ENCODE measurements around the gene SHPK. TPM values are rescaled to one million over a fixed set of nuclear protein-coding genes. Genes with fewer than 3 reads are reported as not detected.

SHPK gene
- total and polyA plus RNA-seq, 12 donors = 2.3 to 7.6 (median 4.2) TPM

DNA sequence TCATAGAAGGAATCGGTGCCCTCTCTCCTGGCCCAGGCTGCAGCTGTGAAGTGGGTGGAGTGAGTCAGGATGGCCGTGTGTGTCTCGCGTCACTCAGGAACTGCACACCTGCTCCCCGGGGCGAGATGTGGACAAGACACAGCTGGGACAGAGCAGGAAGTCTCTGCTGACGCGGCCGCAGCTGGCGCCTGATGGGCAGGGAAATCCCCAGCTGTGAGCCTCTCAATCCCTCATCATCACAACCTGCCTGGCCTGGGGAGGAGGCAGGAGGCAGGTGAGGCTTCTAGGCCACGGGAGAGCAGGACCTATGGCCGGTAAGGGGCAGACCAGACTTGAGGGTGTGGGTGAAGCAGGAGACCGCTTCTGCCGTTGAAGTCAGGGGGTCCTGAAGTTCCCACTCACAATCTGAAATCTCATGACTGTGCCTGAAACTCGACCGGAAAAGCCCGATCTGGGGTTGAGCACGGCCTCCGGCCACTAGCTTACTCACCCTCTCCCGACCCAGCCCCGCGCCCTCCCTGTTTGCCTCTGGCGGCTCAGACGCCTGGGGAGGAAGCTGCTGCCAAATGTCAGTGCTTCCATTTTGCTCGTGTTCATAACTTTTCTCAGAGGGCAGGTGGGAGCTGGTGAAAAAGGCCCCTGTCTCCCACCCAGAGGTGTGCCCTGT is 77.3 kb downstream of the SHPK start:
- no peak for TF ChIP-seq CTCF (IDR thresholded peaks at IDR 0.05)
- intact Hi-C loops (cut with DNase I) = no loop called here
- no peak overlapping the region for H3K4me3 ChIP-seq
- no peaks in the 10 kb centered on the region for H3K36me3 ChIP-seq
- DNase-seq (no peak), ATAC-seq (peak in 2 of 8 donors; percentile 30 to 31)
- H3K4me1 ChIP-seq = peaks cover 0 to 10% (median 0%) of the 10 kb centered on the region in 9 donors
- no peak overlapping the region for H3K27ac ChIP-seq
- H3K9me3 ChIP-seq = no peaks in the 10 kb centered on the region
- WGBS, 2 donors = 41 to 52% methylated on average over 25 of the region's 25 CpGs
- peaks cover 0 to 12% (median 0%) of the 10 kb centered on the region in 7 donors for H3K27me3 ChIP-seq

Other genes starting within 250 kb of the SHPK start
- 1 to 10 TPM in 1 of 10 donors, under 1 TPM in 2, not detected in 7; 0.13 to 2.3 (median 0.28) TPM for gene OR3A2, start 249.9 kb downstream of the SHPK start, total RNA-seq
- not detected for gene OR3A2, start 249.9 kb downstream of the SHPK start, polyA plus RNA-seq
- under 1 TPM in 1 of 10 donors, not detected in 9; 0.32 TPM for gene OR1E1, start 237.8 kb downstream of the SHPK start, total RNA-seq
- not detected for gene OR1E1, start 237.8 kb downstream of the SHPK start, polyA plus RNA-seq
- not detected for gene OR3A3, start 224.9 kb downstream of the SHPK start, total RNA-seq
- gene OR3A3, start 224.9 kb downstream of the SHPK start, polyA plus RNA-seq = not detected
- gene OR1E2, start 202.4 kb downstream of the SHPK start, total RNA-seq = under 1 TPM in 1 of 10 donors, not detected in 9; 0.43 TPM
- gene OR1E2, start 202.4 kb downstream of the SHPK start, polyA plus RNA-seq = not detected
- 1 to 10 TPM in 1 of 10 donors, under 1 TPM in 7, not detected in 2; 0.21 to 3.1 (median 0.45) TPM for gene SPATA22, start 164.4 kb downstream of the SHPK start, total RNA-seq
- under 1 TPM; 0.09 to 0.37 TPM for gene SPATA22, start 164.4 kb downstream of the SHPK start, polyA plus RNA-seq
- gene ASPA, start 160.3 kb downstream of the SHPK start, total RNA-seq = 1 to 10 TPM in 9 of 10 donors, under 1 TPM in 1; 0.34 to 2.9 (median 1.5) TPM
- 1 to 10 TPM in 1 of 2 donors, under 1 TPM in 1; 0.26 to 1.8 TPM for gene ASPA, start 160.3 kb downstream of the SHPK start, polyA plus RNA-seq
- 1 to 10 TPM in 5 of 10 donors, under 1 TPM in 5; 0.17 to 1.8 (median 1.1) TPM for gene TRPV3, start 78.4 kb downstream of the SHPK start, total RNA-seq
- gene TRPV3, start 78.4 kb downstream of the SHPK start, polyA plus RNA-seq = 1 to 10 TPM in 1 of 2 donors, under 1 TPM in 1; 0.19 to 2.8 TPM
- gene TRPV1, start 26.8 kb downstream of the SHPK start, total RNA-seq = 1 to 10 TPM; 2.2 to 6.5 (median 3.7) TPM
- 10 to 100 TPM in 1 of 2 donors, 1 to 10 TPM in 1; 2.1 to 12.5 TPM for gene TRPV1, start 26.8 kb downstream of the SHPK start, polyA plus RNA-seq
- 10 to 100 TPM in 1 of 10 donors, 1 to 10 TPM in 9; 5.2 to 11.8 (median 8.0) TPM for gene CTNS, start 510 bp upstream of the SHPK start, total RNA-seq
- gene CTNS, start 510 bp upstream of the SHPK start, polyA plus RNA-seq = 1 to 10 TPM; 7.5 to 7.6 TPM
- 100 to 1,000 TPM; 147 to 206 (median 176) TPM for gene TAX1BP3, start 32.3 kb upstream of the SHPK start, total RNA-seq
- 100 to 1,000 TPM; 134 to 149 TPM for gene TAX1BP3, start 32.3 kb upstream of the SHPK start, polyA plus RNA-seq
- gene EMC6, start 32.6 kb upstream of the SHPK start, total RNA-seq = 10 to 100 TPM; 46.0 to 75.0 (median 52.7) TPM
- gene EMC6, start 32.6 kb upstream of the SHPK start, polyA plus RNA-seq = 100 to 1,000 TPM in 1 of 2 donors, 10 to 100 TPM in 1; 80.5 to 203 TPM
- gene P2RX5, start 59.9 kb upstream of the SHPK start, total RNA-seq = 10 to 100 TPM in 7 of 10 donors, 1 to 10 TPM in 3; 6.0 to 24.5 (median 11.9) TPM
- gene P2RX5, start 59.9 kb upstream of the SHPK start, polyA plus RNA-seq = 10 to 100 TPM; 12.4 to 56.6 TPM
- gene HASPIN, start 87.7 kb upstream of the SHPK start, total RNA-seq = 1 to 10 TPM in 1 of 10 donors, under 1 TPM in 9; 0.12 to 1.5 (median 0.23) TPM
- gene HASPIN, start 87.7 kb upstream of the SHPK start, polyA plus RNA-seq = under 1 TPM in 1 of 2 donors, not detected in 1; 0.29 TPM
- gene ITGAE, start 164.9 kb upstream of the SHPK start, total RNA-seq = 10 to 100 TPM; 14.0 to 20.0 (median 15.6) TPM
- 10 to 100 TPM; 24.3 to 35.4 TPM for gene ITGAE, start 164.9 kb upstream of the SHPK start, polyA plus RNA-seq
- gene NCBP3, start 210.0 kb upstream of the SHPK start, total RNA-seq = 10 to 100 TPM; 14.6 to 30.9 (median 23.1) TPM
- 10 to 100 TPM in 1 of 2 donors, 1 to 10 TPM in 1; 7.3 to 20.0 TPM for gene NCBP3, start 210.0 kb upstream of the SHPK start, polyA plus RNA-seq